ENCODE data around the gene RREB1. TPM values are rescaled to one million over a fixed set of nuclear protein-coding genes. Genes with fewer than 3 reads are reported as not detected.
A peak's percentile ranks its signal among the peaks of the same experiment; 100 is the strongest.

Gene RREB1
- polyA plus RNA-seq, 1 donor from 2014 or later = not detected

- no peak overlapping the region for H2AFZ ChIP-seq (ENCODE audit: low read depth, low read length)
- no peak overlapping the region for H3K4me2 ChIP-seq (ENCODE audit: low read length)
- no peak overlapping the region for H3K27ac ChIP-seq (ENCODE audit: low read length)
- no peaks in the 10 kb centered on the region for H3K9me2 ChIP-seq (ENCODE audit: insufficient read depth, low read length)
- H3F3A ChIP-seq (ENCODE audit: insufficient read depth, low read length, poor library complexity, severe bottlenecking) = no peaks in the 10 kb centered on the region
- H3K36me3 ChIP-seq (ENCODE audit: insufficient read depth, low read length) = no peaks in the 10 kb centered on the region
- no peaks in the 10 kb centered on the region for H4K20me1 ChIP-seq (ENCODE audit: insufficient read depth)
- no peaks in the 10 kb centered on the region for H3K27me3 ChIP-seq (ENCODE audit: insufficient read depth, low read depth, low read length)
- H3K9ac ChIP-seq (ENCODE audit: low read length) = no peak overlapping the region
- H3K9me3 ChIP-seq (ENCODE audit: low read length) = no peaks in the 10 kb centered on the region
- no peak for TF ChIP-seq SMC3 (conservative IDR thresholded peaks at IDR 0.05; ENCODE audit: poor library complexity)
- peak; percentile 33 for TF ChIP-seq CTCF (IDR thresholded peaks at IDR 0.05; ENCODE audit: poor library complexity, severe bottlenecking)
- H3K79me2 ChIP-seq (replicated peaks; ENCODE audit: insufficient read depth, low read length) = no peaks in the 10 kb centered on the region
- no peak overlapping the region for H3K4me3 ChIP-seq (ENCODE audit: low read length)
Observed at GRCh38 chr6:7238900-7239589, 131.3 kb downstream of the RREB1 start.

GRCh38 chr6:7239590-7239948, 131.8 kb downstream of the RREB1 start:
- Histone ChIP-seq H3F3A (ENCODE audit: insufficient read depth, low read length, poor library complexity, severe bottlenecking) (no peaks in the 10 kb centered on the region), H3K79me2 (replicated peaks; ENCODE audit: insufficient read depth, low read length) (no peaks in the 10 kb centered on the region), H3K9me3 (ENCODE audit: low read length) (no peaks in the 10 kb centered on the region), H4K20me1 (ENCODE audit: insufficient read depth) (no peaks in the 10 kb centered on the region), H3K4me2 (ENCODE audit: low read length) (no peak overlapping the region), H2AFZ (ENCODE audit: low read depth, low read length) (no peak overlapping the region), H3K9me2 (ENCODE audit: insufficient read depth, low read length) (no peaks in the 10 kb centered on the region), H3K9ac (ENCODE audit: low read length) (no peak overlapping the region), H3K4me3 (ENCODE audit: low read length) (no peak overlapping the region), H3K27ac (ENCODE audit: low read length) (no peak overlapping the region), H3K36me3 (ENCODE audit: insufficient read depth, low read length) (no peaks in the 10 kb centered on the region), H3K27me3 (ENCODE audit: insufficient read depth, low read depth, low read length) (no peaks in the 10 kb centered on the region)
- TF ChIP-seq EZH2 (IDR thresholded peaks at IDR 0.05; ENCODE audit: borderline replicate concordance, insufficient read depth, low read length, poor library complexity, severe bottlenecking) (no peak), TAF1 (IDR thresholded peaks at IDR 0.05; ENCODE audit: low read depth) (no peak), MXI1 (conservative IDR thresholded peaks at IDR 0.05; ENCODE audit: poor library complexity, severe bottlenecking) (no peak), EP300 (conservative IDR thresholded peaks at IDR 0.05; ENCODE audit: poor library complexity, severe bottlenecking) (no peak)

- Histone ChIP-seq H2AFZ (ENCODE audit: low read depth, low read length) (no peak overlapping the region), H3K27me3 (ENCODE audit: insufficient read depth, low read depth, low read length) (no peaks in the 10 kb centered on the region), H3K27ac (ENCODE audit: low read length) (no peak overlapping the region), H3K36me3 (ENCODE audit: insufficient read depth, low read length) (no peaks in the 10 kb centered on the region), H3F3A (ENCODE audit: insufficient read depth, low read length, poor library complexity, severe bottlenecking) (no peaks in the 10 kb centered on the region), H3K4me3 (ENCODE audit: low read length) (no peak overlapping the region), H3K9ac (ENCODE audit: low read length) (no peak overlapping the region), H3K9me2 (ENCODE audit: insufficient read depth, low read length) (no peaks in the 10 kb centered on the region), H4K20me1 (ENCODE audit: insufficient read depth) (no peaks in the 10 kb centered on the region), H3K79me2 (replicated peaks; ENCODE audit: insufficient read depth, low read length) (no peaks in the 10 kb centered on the region), H3K4me2 (ENCODE audit: low read length) (no peak overlapping the region), H3K9me3 (ENCODE audit: low read length) (no peaks in the 10 kb centered on the region)
- TF ChIP-seq POLR2AphosphoS5 (IDR thresholded peaks at IDR 0.05) = no peak
- TF ChIP-seq TAF1 (IDR thresholded peaks at IDR 0.05; ENCODE audit: low read depth) = no peak
- no peak for TF ChIP-seq RAD21 (conservative IDR thresholded peaks at IDR 0.05)
- TF ChIP-seq SMC3 (conservative IDR thresholded peaks at IDR 0.05; ENCODE audit: poor library complexity) = no peak
- no peak for TF ChIP-seq EZH2 (IDR thresholded peaks at IDR 0.05; ENCODE audit: borderline replicate concordance, insufficient read depth, low read length, poor library complexity, severe bottlenecking)
- no peak for TF ChIP-seq CTCF (IDR thresholded peaks at IDR 0.05; ENCODE audit: poor library complexity, severe bottlenecking)
- no peak for TF ChIP-seq MXI1 (conservative IDR thresholded peaks at IDR 0.05; ENCODE audit: poor library complexity, severe bottlenecking)
- no peak for TF ChIP-seq REST (IDR thresholded peaks at IDR 0.05; ENCODE audit: borderline replicate concordance)
- TF ChIP-seq EP300 (conservative IDR thresholded peaks at IDR 0.05; ENCODE audit: poor library complexity, severe bottlenecking) = no peak
Observed at GRCh38 chr6:7240351-7240750, 132.6 kb downstream of the RREB1 start.
